ENCODE data around the gene SCG3. TPM values are rescaled to one million over a fixed set of nuclear protein-coding genes. Genes with fewer than 3 reads are reported as not detected.

The SCG3 gene
- total RNA-seq, 4 donors from 2014 or later, result 0.47 TPM; not detected in 3

- ATAC-seq (ENCODE audit: low FRiP score) (no peak), DNase-seq (ENCODE audit: low spot score) (no peak)
- no peak for TF ChIP-seq CTCF (IDR thresholded peaks at IDR 0.05)
Observed at GRCh38 chr15:51718219-51718618, 36.9 kb downstream of the SCG3 start.

GRCh38 chr15:51718746-51719145, 37.4 kb downstream of the SCG3 start:
- no peak for TF ChIP-seq CTCF (IDR thresholded peaks at IDR 0.05)
- DNase-seq (ENCODE audit: low spot score), result no peak
- ATAC-seq (ENCODE audit: low FRiP score), result no peak

GRCh38 chr15:51720201-51720995, 39.1 kb downstream of the SCG3 start:
- ATAC-seq (ENCODE audit: low FRiP score), result no peak
- no peak for DNase-seq (ENCODE audit: low spot score)
- no peak for TF ChIP-seq CTCF (IDR thresholded peaks at IDR 0.05)

GRCh38 chr15:51721199-51721960, 40.1 kb downstream of the SCG3 start:
- ATAC-seq (ENCODE audit: low FRiP score) (no peak), DNase-seq (ENCODE audit: low spot score) (no peak)
- no peak for TF ChIP-seq CTCF (IDR thresholded peaks at IDR 0.05)

GRCh38 chr15:51724199-51724598, 42.9 kb downstream of the SCG3 start:
- ATAC-seq (ENCODE audit: low FRiP score) (no peak), DNase-seq (ENCODE audit: low spot score) (no peak)
- TF ChIP-seq CTCF (IDR thresholded peaks at IDR 0.05), result no peak

- no peak for ATAC-seq (ENCODE audit: low FRiP score)
- no peak for DNase-seq (ENCODE audit: low spot score)
- no peak for TF ChIP-seq CTCF (IDR thresholded peaks at IDR 0.05)
Observed at GRCh38 chr15:51724673-51725072, 43.4 kb downstream of the SCG3 start.

Measured in omental fat pad (tissue), 4 donors.